G401 (cell line): ENCODE data around the gene CX3CL1. TPM values are rescaled to one million over a fixed set of nuclear protein-coding genes. Genes with fewer than 3 reads are reported as not detected.
"Not testable (repeated sequence)": the region's sequence is repeated elsewhere in the genome, so short reads cannot be mapped to it uniquely, and the experiment has no call there.

Experiments
- DNase-seq: peaks from one replicate; pipeline ENCODE4 v3.0.0-alpha.2; 2015; ENCODE audit warnings: low spot score
- in situ Hi-C: cut with HindIII; loops from 2 replicates; pipeline ENCODE4 v1.10.0; 2016; ENCODE audit warnings: low sequenced_read_pairs, mixed read lengths
- total RNA-seq: library from RNA; depleted of rRNA; stranded (reverse); fragments of >200 nt; shearing (Covaris generic); gene quantifications from 2 replicates; pipeline ENCODE4 v1.2.3, GENCODE V29; 2014; rRNA removed

Gene CX3CL1
- total RNA-seq: 0.43 TPM in 1 of 2 replicates, not detected in the other

- in situ Hi-C loops: no loop called here
- peak; percentile 29 for DNase-seq
Measured at GRCh38 chr16:57372372-57373116, at the start of gene CX3CL1. CX3CL1 (plus strand) TSS chr16:57372490; CDS start chr16:57372569, 79 bp downstream.

GRCh38 chr16:57324749-57325148, 47.5 kb upstream of the CX3CL1 start:
- in situ Hi-C loops: no loop called here
- no peak for DNase-seq

- in situ Hi-C loops: no loop called here
- no peak for DNase-seq
Measured at GRCh38 chr16:57325458-57325857, 46.8 kb upstream of the CX3CL1 start.

GRCh38 chr16:57329718-57330327, 42.5 kb upstream of the CX3CL1 start:
- no peak for DNase-seq
- in situ Hi-C loops: no loop called here

- in situ Hi-C loops: no loop called here
- no peak for DNase-seq
Measured at GRCh38 chr16:57331355-57331754, 40.9 kb upstream of the CX3CL1 start.

- in situ Hi-C loops: no loop called here
- no peak for DNase-seq
Measured at GRCh38 chr16:57333402-57333801, 38.9 kb upstream of the CX3CL1 start.

- DNase-seq: no peak
- in situ Hi-C loops: no loop called here
Measured at GRCh38 chr16:57335366-57335765, 36.9 kb upstream of the CX3CL1 start.

- no peak for DNase-seq
- in situ Hi-C loops: no loop called here
Measured at GRCh38 chr16:57341062-57341440, 31.2 kb upstream of the CX3CL1 start.

- in situ Hi-C loops: no loop called here
- DNase-seq: no peak
Measured at GRCh38 chr16:57341441-57342303, 30.6 kb upstream of the CX3CL1 start.

- DNase-seq, in situ Hi-C loops: not testable (repeated sequence)
Measured at GRCh38 chr16:57342606-57343005, 29.7 kb upstream of the CX3CL1 start.

- in situ Hi-C loops: no loop called here
- DNase-seq: no peak
Measured at GRCh38 chr16:57343221-57343620, 29.1 kb upstream of the CX3CL1 start.

- DNase-seq, in situ Hi-C loops: not testable (repeated sequence)
Measured at GRCh38 chr16:57344094-57344493, 28.2 kb upstream of the CX3CL1 start.

- DNase-seq: no peak
- in situ Hi-C loops: no loop called here
Measured at GRCh38 chr16:57345021-57345420, 27.3 kb upstream of the CX3CL1 start.

- DNase-seq: no peak
- in situ Hi-C loops: no loop called here
Measured at GRCh38 chr16:57345666-57346204, 26.6 kb upstream of the CX3CL1 start.

GRCh38 chr16:57347858-57348257, 24.4 kb upstream of the CX3CL1 start:
- no peak for DNase-seq
- in situ Hi-C loops: no loop called here

GRCh38 chr16:57348327-57348726, 24.0 kb upstream of the CX3CL1 start:
- DNase-seq: no peak
- in situ Hi-C loops: no loop called here

- in situ Hi-C loops: no loop called here
- no peak for DNase-seq
Measured at GRCh38 chr16:57349212-57350031, 22.9 kb upstream of the CX3CL1 start.

- in situ Hi-C loops: no loop called here
Measured at GRCh38 chr16:57352636-57353047, 19.6 kb upstream of the CX3CL1 start.

GRCh38 chr16:57354311-57354710, 18.0 kb upstream of the CX3CL1 start:
- in situ Hi-C loops: no loop called here

More at GRCh38 chr16:57352636-57353047, 19.6 kb upstream of the CX3CL1 start:
- DNase-seq: no peak

More at GRCh38 chr16:57354311-57354710, 18.0 kb upstream of the CX3CL1 start:
- no peak for DNase-seq
